ENCODE data around the gene GHRL.

Gene GHRL

DNA sequence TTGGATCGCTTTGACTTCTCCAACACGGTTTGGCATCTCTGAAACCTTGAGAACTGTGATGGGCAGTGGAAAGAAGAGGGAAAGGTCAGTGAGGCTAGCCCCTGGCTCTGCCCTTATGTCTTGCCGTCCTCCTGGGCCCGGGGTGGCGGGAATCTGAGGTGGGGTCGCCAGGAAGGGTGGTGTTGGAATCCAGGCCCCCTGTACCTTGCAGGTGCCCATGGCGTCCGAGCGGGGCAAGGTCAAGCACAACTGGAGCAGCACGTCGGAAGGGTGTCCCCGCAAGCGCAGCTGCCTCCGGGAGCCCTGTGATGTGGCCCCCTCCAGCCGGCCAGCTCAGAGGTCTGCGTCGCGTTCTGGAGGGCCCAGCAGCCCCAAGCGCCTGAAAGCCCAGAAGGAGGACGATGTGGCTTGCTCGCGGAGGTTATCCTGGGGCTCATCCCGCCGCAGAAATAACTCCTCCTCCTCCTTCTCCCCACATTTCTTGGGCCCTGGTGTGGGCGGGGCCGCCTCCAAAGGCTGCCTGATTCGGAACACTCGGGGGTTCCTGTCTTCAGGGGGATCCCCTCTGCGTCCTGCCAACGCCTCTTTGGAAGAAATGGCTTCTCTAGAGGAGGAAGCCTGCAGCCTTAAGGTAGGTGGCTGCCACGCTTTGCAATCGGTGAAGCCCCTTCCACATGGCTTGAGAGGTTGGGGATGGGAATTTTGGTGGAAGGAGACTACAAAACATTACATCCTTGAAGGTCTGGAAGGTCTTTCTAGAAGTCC is 43.6 kb downstream of the GHRL start:
- DNase-seq (ENCODE audit: low read depth, low spot score) = no peak
- Histone ChIP-seq H3K4me3 (ENCODE audit: insufficient read length, low read depth) (peak overlapping the region; percentile 80), H3K4me1 (ENCODE audit: insufficient read depth, insufficient read length) (peaks cover 2% of the 10 kb centered on the region), H3K9me3 (ENCODE audit: insufficient read depth, low read length) (peaks cover 34% of the 10 kb centered on the region), H3K27me3 (ENCODE audit: insufficient read depth, insufficient read length) (no peaks in the 10 kb centered on the region), H3K36me3 (ENCODE audit: insufficient read depth, insufficient read length, low read length) (peaks cover 32% of the 10 kb centered on the region), H3K9ac (ENCODE audit: insufficient read length, low read depth) (peak overlapping the region; percentile 93)
- TF ChIP-seq SUZ12 (IDR thresholded peaks at IDR 0.05; ENCODE audit: extremely low read depth, insufficient read depth, insufficient read length) = no peak
- no peak for TF ChIP-seq ZNF274 (IDR thresholded peaks at IDR 0.05; ENCODE audit: low read depth, low read length)
- peak; percentile 30 for TF ChIP-seq YY1 (IDR thresholded peaks at IDR 0.05; ENCODE audit: insufficient read depth, insufficient read length)

- peaks cover 24% of the 10 kb centered on the region for H3K36me3 ChIP-seq (ENCODE audit: insufficient read depth, insufficient read length, low read length)
- no peak for TF ChIP-seq SUZ12 (IDR thresholded peaks at IDR 0.05; ENCODE audit: extremely low read depth, insufficient read depth, insufficient read length)
- H3K4me1 ChIP-seq (ENCODE audit: insufficient read depth, insufficient read length) = peaks cover 2% of the 10 kb centered on the region
- H3K9me3 ChIP-seq (ENCODE audit: insufficient read depth, low read length) = peaks cover 34% of the 10 kb centered on the region
- peak within 1 kb of the TSS; percentile 93 for H3K9ac ChIP-seq (ENCODE audit: insufficient read length, low read depth)
- no peaks in the 10 kb centered on the region for H3K27me3 ChIP-seq (ENCODE audit: insufficient read depth, insufficient read length)
- peak within 1 kb of the TSS; percentile 80 for H3K4me3 ChIP-seq (ENCODE audit: insufficient read length, low read depth)
- DNase-seq (ENCODE audit: low read depth, low spot score) = peak; percentile 97
These were observed 44.4 kb downstream of the GHRL start, which contains the start of gene TATDN2 for GRCh38 chr3:10248184-10248983. Gene TATDN2, plus strand, starts transcription at chr3:10248459. Its CDS starts 742 bp downstream, at chr3:10249201.

DNA sequence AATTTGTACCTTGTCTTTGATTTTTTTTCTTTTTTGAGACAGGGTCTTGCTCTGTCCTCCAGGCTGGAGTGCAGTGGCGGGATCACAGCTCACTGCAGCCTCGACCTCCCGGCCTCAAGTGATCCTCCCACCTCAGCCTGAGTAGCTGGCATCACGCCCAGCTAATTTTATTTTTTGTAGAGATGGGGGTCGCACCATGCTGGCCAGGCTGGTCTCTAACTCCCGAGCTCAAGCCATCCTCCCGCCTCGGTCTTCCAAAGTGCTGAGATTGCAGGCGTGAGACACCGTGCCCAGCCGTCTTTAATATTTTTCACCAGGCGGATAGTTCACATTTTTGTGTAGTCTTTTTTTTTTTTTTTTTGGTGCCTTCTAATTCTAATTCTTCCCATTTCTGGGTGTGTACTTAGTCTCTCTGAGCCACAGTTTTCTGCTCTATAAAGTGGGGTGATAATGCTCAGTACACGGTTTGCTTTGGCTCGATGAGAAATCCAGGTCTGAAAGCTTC is 45.0 kb downstream of the GHRL start:
- peaks cover 19% of the 10 kb centered on the region for H3K36me3 ChIP-seq (ENCODE audit: insufficient read depth, insufficient read length, low read length)
- H3K4me3 ChIP-seq (ENCODE audit: insufficient read length, low read depth) = no peak overlapping the region
- H3K9ac ChIP-seq (ENCODE audit: insufficient read length, low read depth) = no peak overlapping the region
- DNase-seq (ENCODE audit: low read depth, low spot score) = no peak
- H3K4me1 ChIP-seq (ENCODE audit: insufficient read depth, insufficient read length) = peaks cover 2% of the 10 kb centered on the region
- no peaks in the 10 kb centered on the region for H3K27me3 ChIP-seq (ENCODE audit: insufficient read depth, insufficient read length)
- peaks cover 34% of the 10 kb centered on the region for H3K9me3 ChIP-seq (ENCODE audit: insufficient read depth, low read length)
- TF ChIP-seq ZNF274 (IDR thresholded peaks at IDR 0.05; ENCODE audit: low read depth, low read length) = no peak
- no peak for TF ChIP-seq YY1 (IDR thresholded peaks at IDR 0.05; ENCODE audit: insufficient read depth, insufficient read length)
- no peak for TF ChIP-seq SUZ12 (IDR thresholded peaks at IDR 0.05; ENCODE audit: extremely low read depth, insufficient read depth, insufficient read length)

DNA sequence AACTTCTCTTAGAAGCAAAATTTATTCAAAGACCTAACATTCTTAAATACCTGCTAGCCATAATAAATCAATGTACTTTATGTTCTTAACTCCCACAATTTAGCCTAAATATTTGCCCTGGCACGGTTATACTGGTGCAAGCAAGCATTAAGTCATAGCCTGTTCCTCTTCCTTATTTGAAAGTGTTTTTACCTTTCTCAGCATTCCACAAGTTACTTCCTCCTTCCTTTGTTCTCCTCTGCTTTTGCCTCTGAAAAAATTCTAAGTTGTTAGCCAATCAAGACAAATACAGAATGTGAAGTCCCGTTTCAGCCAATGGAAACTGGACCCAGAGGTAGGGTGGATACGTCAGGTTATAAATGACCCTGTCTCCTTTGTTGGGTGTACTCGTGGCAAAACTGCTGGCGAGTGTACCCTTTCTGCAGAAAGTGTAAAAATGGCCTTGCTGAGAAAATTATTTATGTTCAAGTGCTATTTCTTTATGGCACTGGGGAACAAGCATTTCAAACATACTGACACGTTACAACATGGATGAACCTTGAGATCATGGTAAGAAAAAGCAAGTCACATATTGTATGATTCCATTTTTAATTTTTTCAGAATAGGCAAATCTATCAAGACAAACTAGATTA is 47.5 kb downstream of the GHRL start:
- H3K9ac ChIP-seq (ENCODE audit: insufficient read length, low read depth) = no peak overlapping the region
- H3K4me3 ChIP-seq (ENCODE audit: insufficient read length, low read depth) = no peak overlapping the region
- no peak for DNase-seq (ENCODE audit: low read depth, low spot score)
- H3K4me1 ChIP-seq (ENCODE audit: insufficient read depth, insufficient read length) = no peaks in the 10 kb centered on the region
- peaks cover under 1% of the 10 kb centered on the region for H3K36me3 ChIP-seq (ENCODE audit: insufficient read depth, insufficient read length, low read length)
- H3K9me3 ChIP-seq (ENCODE audit: insufficient read depth, low read length) = peaks cover 34% of the 10 kb centered on the region
- H3K27me3 ChIP-seq (ENCODE audit: insufficient read depth, insufficient read length) = no peaks in the 10 kb centered on the region
- TF ChIP-seq YY1 (IDR thresholded peaks at IDR 0.05; ENCODE audit: insufficient read depth, insufficient read length) (no peak), SUZ12 (IDR thresholded peaks at IDR 0.05; ENCODE audit: extremely low read depth, insufficient read depth, insufficient read length) (no peak), ZNF274 (IDR thresholded peaks at IDR 0.05; ENCODE audit: low read depth, low read length) (no peak)

GRCh38 chr3:10244009-10244408 is 48.7 kb downstream of the GHRL start:
- H3K27me3 ChIP-seq (ENCODE audit: insufficient read depth, insufficient read length) = no peaks in the 10 kb centered on the region
- DNase-seq (ENCODE audit: low read depth, low spot score) = no peak
- H3K36me3 ChIP-seq (ENCODE audit: insufficient read depth, insufficient read length, low read length) = peaks cover 2% of the 10 kb centered on the region
- no peaks in the 10 kb centered on the region for H3K4me1 ChIP-seq (ENCODE audit: insufficient read depth, insufficient read length)
- no peak overlapping the region for H3K4me3 ChIP-seq (ENCODE audit: insufficient read length, low read depth)
- TF ChIP-seq SUZ12 (IDR thresholded peaks at IDR 0.05; ENCODE audit: extremely low read depth, insufficient read depth, insufficient read length) (no peak), ZNF274 (IDR thresholded peaks at IDR 0.05; ENCODE audit: low read depth, low read length) (no peak), YY1 (IDR thresholded peaks at IDR 0.05; ENCODE audit: insufficient read depth, insufficient read length) (no peak)
- peaks cover 34% of the 10 kb centered on the region for H3K9me3 ChIP-seq (ENCODE audit: insufficient read depth, low read length)
- H3K9ac ChIP-seq (ENCODE audit: insufficient read length, low read depth) = no peak overlapping the region

DNA sequence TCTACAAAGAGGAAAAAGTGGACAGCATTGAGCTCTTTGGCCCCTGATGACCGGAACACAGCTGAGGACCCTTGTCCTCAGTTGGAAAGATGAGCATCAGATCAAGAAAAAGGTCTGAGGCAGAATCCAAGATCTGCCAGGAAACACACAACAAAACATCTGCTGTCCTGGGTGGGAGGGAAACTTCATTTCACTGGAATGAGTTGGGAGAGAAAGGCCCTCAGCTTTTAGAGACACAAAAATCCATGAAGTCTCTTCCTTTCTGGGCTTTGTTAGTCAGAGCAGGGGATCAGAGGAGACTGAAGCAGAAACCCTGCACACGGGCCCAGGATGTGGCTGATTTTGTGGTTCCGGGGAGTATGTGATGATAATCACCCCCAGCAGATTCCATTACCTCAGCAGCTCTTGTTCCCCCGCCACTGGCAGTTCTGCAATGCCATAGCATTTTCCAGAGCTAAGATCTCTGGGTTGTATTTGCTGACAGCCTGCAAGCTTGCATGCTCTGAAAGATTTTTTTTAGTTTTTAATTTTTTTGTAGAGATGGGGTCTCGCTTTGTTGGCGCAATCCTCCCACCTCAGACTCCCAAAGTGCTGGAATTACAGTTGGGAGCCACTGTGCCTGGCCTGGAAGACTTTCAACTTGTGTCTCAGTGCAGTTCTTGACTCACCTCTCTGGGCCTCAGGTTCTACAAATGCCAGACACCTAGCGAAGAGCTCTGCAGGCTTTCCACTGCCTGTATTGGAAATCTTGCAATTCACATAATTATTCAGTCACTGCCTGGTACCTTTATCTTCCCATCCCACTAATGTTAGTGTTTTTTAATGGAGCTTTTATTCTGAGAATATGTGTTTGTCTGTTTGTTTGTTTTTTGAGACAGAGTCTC is 50.3 kb downstream of the GHRL start:
- Histone ChIP-seq H3K9me3 (ENCODE audit: insufficient read depth, low read length) (peaks cover 30% of the 10 kb centered on the region), H3K4me3 (ENCODE audit: insufficient read length, low read depth) (no peak overlapping the region), H3K36me3 (ENCODE audit: insufficient read depth, insufficient read length, low read length) (peaks cover 2% of the 10 kb centered on the region), H3K9ac (ENCODE audit: insufficient read length, low read depth) (no peak overlapping the region), H3K27me3 (ENCODE audit: insufficient read depth, insufficient read length) (no peaks in the 10 kb centered on the region), H3K4me1 (ENCODE audit: insufficient read depth, insufficient read length) (peaks cover 2% of the 10 kb centered on the region)
- no peak for DNase-seq (ENCODE audit: low read depth, low spot score)
- TF ChIP-seq YY1 (IDR thresholded peaks at IDR 0.05; ENCODE audit: insufficient read depth, insufficient read length) (no peak), SUZ12 (IDR thresholded peaks at IDR 0.05; ENCODE audit: extremely low read depth, insufficient read depth, insufficient read length) (no peak), ZNF274 (IDR thresholded peaks at IDR 0.05; ENCODE audit: low read depth, low read length) (no peak)

All from NT2/D1 (cell line).